Adrenal gland (tissue), 5 donors: Measurements from ENCODE around the gene SLC32A1.
A peak's percentile ranks its signal among the peaks of the same experiment; 100 is the strongest.

Source experiments
- POLR2A ChIP-seq, 2 donors: fragments of 450-650 bp; IDR thresholded peaks; one replicate each; pipeline ENCODE4 v1.6.1; 2017; ENCODE audit warnings: antibody characterized with exemption in 2 of 2, mild to moderate bottlenecking in 2 of 2, moderate library complexity in 1 of 2
- TF ChIP-seq, protein P1 (sequence below), 6 experiments: fragments of 450-650 bp in 4 of 6; fragments of 200-600 bp in 2 of 6; sonication (generic) in 1 of 6; IDR thresholded peaks; 1 replicate in 5 of 6; 2 replicates in 1 of 6; pipeline versions ENCODE4 v1.5.1 to v1.8.0; 2016 to 2021; ENCODE audit warnings: antibody characterized with exemption in 6 of 6, mild to moderate bottlenecking in 2 of 6, moderate library complexity in 1 of 6
- donor health status: DM: no; HTN: no; CAD: no.

DNA sequence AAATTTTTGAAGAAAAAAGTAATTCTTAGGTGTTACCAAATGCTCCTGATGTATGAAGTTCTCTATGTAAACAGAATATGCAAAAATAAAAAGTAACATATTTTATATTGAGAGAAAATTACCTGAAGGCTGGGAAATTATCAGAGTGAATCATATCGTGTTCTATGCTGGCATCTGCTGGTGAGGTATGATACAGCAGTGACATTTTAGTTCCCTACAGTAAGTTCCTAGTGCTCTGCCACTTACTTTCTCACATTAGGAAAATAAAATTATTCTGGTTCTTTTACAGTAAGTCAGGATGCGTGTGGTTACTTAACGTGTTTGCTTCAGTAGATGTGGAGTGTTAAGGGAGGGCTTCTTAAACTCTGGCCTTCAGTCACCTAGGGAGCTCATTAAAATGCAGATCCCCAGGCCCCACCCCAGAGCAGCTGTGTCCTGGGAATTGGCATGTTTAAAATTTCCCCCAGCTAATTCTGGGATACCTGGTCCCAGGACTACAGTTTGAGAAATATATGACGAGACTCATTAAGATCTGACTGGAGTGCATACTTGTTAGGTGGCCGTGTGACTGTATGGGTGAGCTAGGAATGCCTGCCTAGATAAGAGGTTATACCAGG lies 27.2 kb downstream of the SLC32A1 start:
- TF ChIP-seq, protein P1, sequence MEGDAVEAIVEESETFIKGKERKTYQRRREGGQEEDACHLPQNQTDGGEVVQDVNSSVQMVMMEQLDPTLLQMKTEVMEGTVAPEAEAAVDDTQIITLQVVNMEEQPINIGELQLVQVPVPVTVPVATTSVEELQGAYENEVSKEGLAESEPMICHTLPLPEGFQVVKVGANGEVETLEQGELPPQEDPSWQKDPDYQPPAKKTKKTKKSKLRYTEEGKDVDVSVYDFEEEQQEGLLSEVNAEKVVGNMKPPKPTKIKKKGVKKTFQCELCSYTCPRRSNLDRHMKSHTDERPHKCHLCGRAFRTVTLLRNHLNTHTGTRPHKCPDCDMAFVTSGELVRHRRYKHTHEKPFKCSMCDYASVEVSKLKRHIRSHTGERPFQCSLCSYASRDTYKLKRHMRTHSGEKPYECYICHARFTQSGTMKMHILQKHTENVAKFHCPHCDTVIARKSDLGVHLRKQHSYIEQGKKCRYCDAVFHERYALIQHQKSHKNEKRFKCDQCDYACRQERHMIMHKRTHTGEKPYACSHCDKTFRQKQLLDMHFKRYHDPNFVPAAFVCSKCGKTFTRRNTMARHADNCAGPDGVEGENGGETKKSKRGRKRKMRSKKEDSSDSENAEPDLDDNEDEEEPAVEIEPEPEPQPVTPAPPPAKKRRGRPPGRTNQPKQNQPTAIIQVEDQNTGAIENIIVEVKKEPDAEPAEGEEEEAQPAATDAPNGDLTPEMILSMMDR (IDR thresholded peaks at IDR 0.05): peak; percentile 35 to 76 (median 71)
- TF ChIP-seq POLR2A (IDR thresholded peaks at IDR 0.05): no peak
